ENCODE measurements around the gene CACNA1E. TPM values are rescaled to one million over a fixed set of nuclear protein-coding genes. Genes with fewer than 3 reads are reported as not detected.

Gene CACNA1E
- total RNA-seq (2012; rRNA removed) (not detected in 2 replicates), polyA plus RNA-seq (2012; rRNA removed) (not detected in 2 replicates), Bru-seq, nascent RNA (not detected), BruChase-seq, experiment 1, labeled RNA remaining after a 6-hour chase (percentile 1 among the genes with signal in this experiment), BruChase-seq, experiment 2, labeled RNA remaining after a 2-hour chase (percentile 0 among the genes with signal in this experiment)
- polyA plus RNA-seq (2012; cell fraction: cytosol; rRNA removed) = not detected in 2 replicates
- polyA plus RNA-seq (2012; cell fraction: nucleus; rRNA removed; ENCODE audit: low replicate concordance) = not detected in 2 replicates
- long read RNA-seq = 0 reads

- no peak for TF ChIP-seq NFE2L2 (IDR thresholded peaks at IDR 0.05; ENCODE audit: low read depth, low read length)
- no peak for TF ChIP-seq USF2 (IDR thresholded peaks at IDR 0.05; ENCODE audit: low read depth, low read length)
- no peak for TF ChIP-seq ELK1 (IDR thresholded peaks at IDR 0.05; ENCODE audit: borderline replicate concordance, low read depth, low read length)
- no peak for TF ChIP-seq CHD1 (IDR thresholded peaks at IDR 0.05; ENCODE audit: low read depth, low read length)
- no peak for TF ChIP-seq RCOR1 (IDR thresholded peaks at IDR 0.05; ENCODE audit: insufficient replicate concordance, low read length)
- TF ChIP-seq MAFK (IDR thresholded peaks at IDR 0.05; ENCODE audit: low read depth, low read length) = no peak
- no peak for TF ChIP-seq MAZ (IDR thresholded peaks at IDR 0.05; ENCODE audit: borderline replicate concordance, low read depth, low read length)
- no peak for TF ChIP-seq RFX5 (IDR thresholded peaks at IDR 0.05; ENCODE audit: low read depth, low read length)
- no peak for TF ChIP-seq MXI1 (IDR thresholded peaks at IDR 0.05; ENCODE audit: borderline replicate concordance, low read depth, low read length)
- TF ChIP-seq SMC3 (IDR thresholded peaks at IDR 0.05; ENCODE audit: low read depth, low read length) = no peak
- TF ChIP-seq RAD21 (IDR thresholded peaks at IDR 0.05; ENCODE audit: low read length) = no peak
- 7% methylated on average over 13 of the region's 43 CpGs; no CpG with 5 or more reads in 1 of the 2 experiments for WGBS, 2 experiments (ENCODE audit: extremely low coverage in 2 of 2, insufficient read length in 1 of 2)
- Histone ChIP-seq H3K9me1 (ENCODE audit: insufficient read depth, low read length) (no peaks in the 10 kb centered on the region), H3K4me3 (ENCODE audit: insufficient read depth, low read depth, low read length) (no peak within 1 kb of the TSS), H3K23ac (ENCODE audit: low read depth, low read length) (no peak within 1 kb of the TSS), H2BK15ac (ENCODE audit: low read depth, low read length) (no peak within 1 kb of the TSS), H3K79me1 (ENCODE audit: low read depth in 1 of 2, low read length in 2 of 2) (no peaks in the 10 kb centered on the region), H4K20me1 (ENCODE audit: insufficient read depth, low read length) (no peaks in the 10 kb centered on the region), H2AK9ac (replicated peaks; ENCODE audit: low read depth, low read length, poor library complexity) (no peak within 1 kb of the TSS), H3K9me3 (ENCODE audit: control insufficient read depth, insufficient read depth, low read length) (no peaks in the 10 kb centered on the region), H3K18ac (ENCODE audit: low read depth, low read length) (no peak within 1 kb of the TSS), H2AK5ac (ENCODE audit: low read depth, low read length) (no peak within 1 kb of the TSS), H4K91ac (ENCODE audit: insufficient read depth, low read depth, low read length) (no peak within 1 kb of the TSS), H3K56ac (ENCODE audit: extremely low read depth, insufficient read depth, low read length) (no peak within 1 kb of the TSS), H2AFZ (replicated peaks; ENCODE audit: low read length, poor library complexity) (peak within 1 kb of the TSS; percentile 69), H4K8ac (ENCODE audit: low read depth in 2 of 2, low read length in 2 of 2) (no peak within 1 kb of the TSS), H4K5ac (ENCODE audit: low read depth, low read length) (no peak within 1 kb of the TSS), H3K27ac (ENCODE audit: insufficient read depth, low read length) (no peak within 1 kb of the TSS), H3K4ac (ENCODE audit: low read depth, low read length) (no peak within 1 kb of the TSS), H3K27me3 (ENCODE audit: control insufficient read depth, insufficient read depth, low read length) (peaks cover 47% of the 10 kb centered on the region), H3K14ac (replicated peaks; ENCODE audit: low read depth, low read length) (no peak within 1 kb of the TSS), H3K4me2 (ENCODE audit: low read depth, low read length) (peak within 1 kb of the TSS; percentile 32; the same call in 1 of the 2 replicates), H2BK120ac (ENCODE audit: low read depth, low read length) (no peak within 1 kb of the TSS), H2BK20ac (ENCODE audit: low read depth, low read length) (no peak within 1 kb of the TSS), H3K9ac (ENCODE audit: low read depth, low read length) (no peak within 1 kb of the TSS), H3K36me3 (ENCODE audit: control insufficient read depth, insufficient read depth, low read length) (no peaks in the 10 kb centered on the region), H3K4me1 (ENCODE audit: control insufficient read depth, insufficient read depth, low read length) (no peaks in the 10 kb centered on the region), H2BK5ac (ENCODE audit: low read depth, low read length, poor library complexity, severe bottlenecking) (no peak within 1 kb of the TSS)
- dilution Hi-C loops (cut with HindIII; ENCODE audit: low sequenced_read_pairs, unreplicated experiment) = no loop called here
- in situ Hi-C loops (cut with MboI; ENCODE audit: low sequenced_read_pairs) = no loop called here
- POLR2A ChIA-PET (ENCODE audit: unreplicated experiment) = interaction anchor here (0.6 to 0.7 kb wide), 2 partner anchors 343 to 593 kb away, joined by 3 to 5 read pairs; no protein-coding TSS in a partner anchor
- DNase-seq = no peak
- BruUV-seq (replicated peaks) = no TSS peak
- CTCF ChIA-PET = no interaction called here
- intact Hi-C loops (cut with micrococcal nuclease) = no loop called here
- ATAC-seq (ENCODE audit: low read depth) = no peak
Measured at GRCh38 chr1:181483285-181484195, at the start of gene CACNA1E. TSS of gene CACNA1E (plus strand) at chr1:181483517. CDS start at chr1:181483745, 228 bp downstream.

All from IMR-90 (cell line).